OCI-LY1 (cell line): ENCODE measurements around the gene SIN3A.

ENCODE experiments used
- CTCF ChIP-seq: fragments of 200-600 bp; sonication (generic), shearing (Covaris generic); IDR thresholded peaks from 2 replicates; pipeline ENCODE4 v1.5.1; 2017; ENCODE audit warnings: mild to moderate bottlenecking, antibody characterized with exemption, low read length, moderate library complexity, mixed read lengths
- EZH2 ChIP-seq: fragments of 200-600 bp; sonication (generic), shearing (Covaris generic); IDR thresholded peaks from 2 replicates; pipeline ENCODE4 v1.8.0; 2017; ENCODE audit warnings: borderline replicate concordance, mixed run types, mild to moderate bottlenecking, antibody characterized with exemption, low read length, moderate library complexity, mixed read lengths

DNA sequence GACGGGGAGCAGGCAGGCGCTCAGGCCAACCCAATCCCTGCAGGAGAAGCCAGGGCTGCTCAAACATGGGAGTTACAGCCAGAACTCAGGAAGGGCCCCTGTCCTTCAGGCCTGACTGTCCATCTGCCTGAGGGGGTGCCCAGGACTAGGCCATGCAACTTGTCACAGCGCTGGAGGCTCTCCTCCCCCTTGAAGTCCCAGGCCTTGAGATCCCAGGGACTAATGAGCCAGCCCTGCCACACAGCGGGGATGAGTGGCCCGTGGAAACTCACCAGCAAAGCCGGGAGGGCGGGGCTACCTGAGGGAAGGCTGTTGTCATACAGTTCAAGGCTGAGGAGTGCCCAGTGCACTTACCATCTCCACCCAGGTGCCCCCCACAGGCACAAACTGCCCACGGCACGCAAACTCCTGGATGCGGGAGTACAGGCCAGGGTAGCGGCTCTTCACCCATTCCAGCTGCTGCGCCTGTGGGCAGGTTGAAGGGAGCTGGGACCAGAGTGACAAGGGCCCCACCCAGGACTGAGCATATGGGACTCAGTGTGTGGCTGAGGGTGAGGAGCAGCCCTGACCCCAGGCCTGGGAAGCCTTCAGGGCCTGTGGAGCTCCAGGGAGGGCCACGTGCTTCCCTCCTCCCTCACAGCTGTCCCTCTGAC lies 89.4 kb downstream of the SIN3A start:
- TF ChIP-seq CTCF = no peak
- TF ChIP-seq EZH2 = no peak
